Measurements from ENCODE around the gene KIR3DL2.
"Not testable (repeated sequence)": the region's sequence is repeated elsewhere in the genome, so short reads cannot be mapped to it uniquely, and the experiment has no call there.

KIR3DL2 gene

DNA sequence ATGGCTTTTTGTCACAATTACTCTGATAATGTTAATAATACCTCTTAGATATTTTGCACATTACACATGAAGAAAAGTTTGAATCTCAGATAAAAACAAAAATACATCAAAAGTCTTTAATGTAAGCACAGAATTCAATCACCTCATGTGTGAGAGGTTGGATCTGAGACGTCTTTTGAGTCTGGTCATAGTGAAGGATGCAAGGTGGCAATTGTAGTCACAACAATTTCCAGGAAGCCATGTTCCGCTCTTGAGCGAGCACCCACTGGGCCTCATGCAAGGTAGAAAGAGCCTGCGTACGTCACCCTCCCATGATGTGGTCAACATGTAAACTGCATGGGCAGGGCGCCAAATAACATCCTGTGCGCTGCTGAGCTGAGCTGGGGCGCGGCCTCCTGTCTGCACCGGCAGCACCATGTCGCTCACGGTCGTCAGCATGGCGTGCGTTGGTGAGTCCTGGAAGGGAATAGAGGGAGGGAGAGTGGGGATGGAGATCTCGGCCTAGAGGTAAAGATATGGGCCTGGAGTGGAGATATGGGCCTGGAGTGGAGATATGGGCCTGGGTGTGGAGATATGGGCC is at the start of gene KIR3DL2:
KIR3DL2 (plus strand) TSS at position 383 of the 580 bp plus-strand sequence; CDS start at position 416, 33 bp downstream.
- in situ Hi-C loops (cut with HindIII; ENCODE audit: low pct_ligation_motif_present, low pct_unique_long_range_greater_than_20kb, low sequenced_read_pairs); DNase-seq: not testable (repeated sequence)

DNA sequence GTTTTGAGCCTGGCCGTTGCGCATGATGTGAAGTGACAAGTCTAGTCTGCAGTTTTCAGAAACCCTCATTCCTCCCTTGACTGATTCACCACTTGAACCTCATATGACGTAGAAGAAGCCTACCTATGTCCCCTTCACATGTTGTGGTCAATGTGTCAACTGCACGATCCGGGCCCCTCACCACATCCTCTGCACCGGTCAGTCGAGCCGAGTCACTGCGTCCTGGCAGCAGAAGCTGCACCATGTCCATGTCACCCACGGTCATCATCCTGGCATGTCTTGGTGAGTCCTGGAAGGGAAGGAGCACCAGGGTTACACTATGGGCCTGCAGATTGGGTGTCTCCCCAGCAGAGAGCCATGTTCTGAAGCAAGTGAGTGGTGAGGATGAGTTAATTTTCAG is 46.8 kb upstream of the KIR3DL2 start, which contains the start of gene KIR2DL4:
KIR2DL4 (plus strand) TSS at position 201 of the 400 bp plus-strand sequence; CDS start at position 243, 42 bp downstream.
- DNase-seq: no peak
- in situ Hi-C loops (cut with HindIII; ENCODE audit: low pct_ligation_motif_present, low pct_unique_long_range_greater_than_20kb, low sequenced_read_pairs): no loop called here

DNA sequence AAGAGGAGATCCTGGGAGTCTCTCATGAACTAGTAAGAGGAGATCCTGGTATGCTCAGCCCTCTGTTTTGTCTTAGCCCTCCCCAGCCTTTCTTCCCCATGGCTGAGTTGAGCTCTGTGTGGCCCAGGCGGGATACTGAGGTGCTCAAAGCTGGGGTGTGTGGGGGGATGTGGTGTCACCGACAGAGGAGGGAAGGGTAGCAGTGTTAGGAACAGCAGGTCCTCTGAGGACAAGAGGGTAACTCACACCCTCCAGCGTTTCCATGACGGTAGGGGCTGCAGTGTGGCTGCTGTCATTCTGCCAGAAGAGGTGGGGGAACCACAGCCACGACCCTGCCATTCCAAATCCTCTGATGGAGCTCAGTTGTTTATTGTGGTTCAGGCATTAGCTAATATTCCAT is 46.1 kb upstream of the KIR3DL2 start:
- DNase-seq: no peak
- in situ Hi-C loops (cut with HindIII; ENCODE audit: low pct_ligation_motif_present, low pct_unique_long_range_greater_than_20kb, low sequenced_read_pairs): no loop called here

DNA sequence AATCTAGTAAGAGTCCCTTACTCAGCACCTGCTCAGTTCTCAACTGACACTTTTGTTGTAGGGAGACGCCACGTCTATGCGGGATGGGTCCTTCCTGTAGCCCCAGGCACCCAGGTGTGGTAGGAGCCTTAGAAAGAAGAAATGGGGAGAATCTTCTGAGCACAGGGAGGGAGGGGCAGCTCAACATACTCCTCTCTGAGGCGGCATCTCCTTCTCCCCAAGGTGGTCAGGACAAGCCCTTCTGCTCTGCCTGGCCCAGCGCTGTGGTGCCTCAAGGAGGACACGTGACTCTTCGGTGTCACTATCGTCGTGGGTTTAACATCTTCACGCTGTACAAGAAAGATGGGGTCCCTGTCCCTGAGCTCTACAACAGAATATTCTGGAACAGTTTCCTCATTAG is 45.7 kb upstream of the KIR3DL2 start:
- in situ Hi-C loops (cut with HindIII; ENCODE audit: low pct_ligation_motif_present, low pct_unique_long_range_greater_than_20kb, low sequenced_read_pairs): no loop called here
- DNase-seq: no peak

DNA sequence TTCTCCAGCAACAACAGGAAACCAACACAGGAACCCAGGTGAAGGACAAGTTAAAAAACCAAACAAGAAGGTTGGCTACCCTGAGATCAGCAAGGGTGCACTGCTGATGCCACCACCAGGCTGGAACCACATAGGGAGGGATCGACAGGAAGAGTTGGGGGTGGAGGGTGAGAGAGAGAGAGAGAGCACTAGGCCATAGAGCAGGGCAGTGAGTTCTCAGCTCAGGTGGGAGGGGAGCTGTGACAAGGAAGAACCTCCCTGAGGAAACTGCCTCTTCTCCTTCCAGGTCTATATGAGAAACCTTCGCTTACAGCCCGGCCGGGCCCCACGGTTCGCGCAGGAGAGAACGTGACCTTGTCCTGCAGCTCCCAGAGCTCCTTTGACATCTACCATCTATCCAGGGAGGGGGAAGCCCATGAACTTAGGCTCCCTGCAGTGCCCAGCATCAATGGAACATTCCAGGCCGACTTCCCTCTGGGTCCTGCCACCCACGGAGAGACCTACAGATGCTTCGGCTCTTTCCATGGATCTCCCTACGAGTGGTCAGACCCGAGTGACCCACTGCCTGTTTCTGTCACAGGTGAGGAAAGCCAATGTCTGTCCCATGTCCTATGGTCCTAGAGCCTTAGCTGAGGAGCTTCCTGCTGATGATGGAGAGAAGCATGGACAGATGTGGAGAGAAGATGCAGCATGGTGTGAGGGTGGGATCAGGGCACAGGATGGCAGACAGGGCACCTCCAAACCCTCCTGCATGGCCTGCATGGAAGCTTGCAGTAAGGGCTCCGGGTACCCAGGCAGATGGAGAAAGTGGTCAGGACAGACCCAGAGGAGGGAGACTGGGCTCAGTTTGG is 44.4 kb upstream of the KIR3DL2 start:
- in situ Hi-C loops (cut with HindIII; ENCODE audit: low pct_ligation_motif_present, low pct_unique_long_range_greater_than_20kb, low sequenced_read_pairs): no loop called here
- no peak for DNase-seq

DNA sequence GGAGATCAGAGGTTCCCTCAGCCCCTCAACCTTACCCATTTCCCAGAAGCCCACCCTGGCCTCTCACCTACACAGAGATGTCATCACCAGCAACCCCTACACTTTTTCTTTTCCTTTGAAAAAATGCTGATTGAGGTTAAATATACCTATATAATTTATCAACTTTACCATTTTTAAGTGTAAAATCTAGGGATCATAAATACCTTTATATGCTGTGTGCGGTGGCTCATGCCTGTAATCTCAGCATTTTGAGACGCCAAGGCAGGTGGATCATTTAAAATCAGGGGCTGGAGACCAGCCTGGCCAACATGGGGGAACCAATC is 43.8 kb upstream of the KIR3DL2 start:
- in situ Hi-C loops (cut with HindIII; ENCODE audit: low pct_ligation_motif_present, low pct_unique_long_range_greater_than_20kb, low sequenced_read_pairs): no loop called here
- no peak for DNase-seq

DNA sequence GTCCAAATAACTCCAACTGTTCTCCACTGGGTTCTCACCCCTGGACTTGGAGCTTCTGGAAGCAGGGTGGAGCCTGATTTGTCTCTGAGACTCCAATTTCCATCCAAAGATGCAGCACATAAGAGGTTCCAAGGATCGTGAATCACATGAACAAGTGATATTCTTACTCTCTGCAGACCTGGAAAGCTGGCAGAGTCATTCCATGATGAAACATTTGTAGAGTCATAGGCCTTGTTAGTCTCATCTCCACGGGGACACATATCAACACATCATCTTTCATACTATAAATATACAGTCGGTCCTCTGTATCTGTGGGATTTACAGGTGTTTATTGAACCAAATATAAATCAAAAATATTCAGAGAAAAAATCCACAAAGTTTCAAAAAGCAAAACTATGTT is 35.7 kb upstream of the KIR3DL2 start:
- DNase-seq; in situ Hi-C loops (cut with HindIII; ENCODE audit: low pct_ligation_motif_present, low pct_unique_long_range_greater_than_20kb, low sequenced_read_pairs): not testable (repeated sequence)

DNA sequence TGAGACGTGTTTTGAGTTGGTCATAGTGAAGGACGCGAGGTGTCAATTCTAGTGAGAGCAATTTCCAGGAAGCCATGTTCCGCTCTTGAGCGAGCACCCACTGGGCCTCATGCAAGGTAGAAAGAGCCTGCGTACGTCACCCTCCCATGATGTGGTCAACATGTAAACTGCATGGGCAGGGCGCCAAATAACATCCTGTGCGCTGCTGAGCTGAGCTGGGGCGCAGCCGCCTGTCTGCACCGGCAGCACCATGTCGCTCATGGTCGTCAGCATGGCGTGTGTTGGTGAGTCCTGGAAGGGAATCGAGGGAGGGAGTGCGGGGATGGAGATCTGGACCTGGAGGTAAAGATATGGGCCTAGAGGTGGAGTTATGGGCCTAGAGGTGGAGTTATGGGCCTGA is 34.0 kb upstream of the KIR3DL2 start, which contains the start of gene KIR3DL1:
KIR3DL1 (plus strand) TSS at position 218 of the 400 bp plus-strand sequence.
- DNase-seq; in situ Hi-C loops (cut with HindIII; ENCODE audit: low pct_ligation_motif_present, low pct_unique_long_range_greater_than_20kb, low sequenced_read_pairs): not testable (repeated sequence)

DNA sequence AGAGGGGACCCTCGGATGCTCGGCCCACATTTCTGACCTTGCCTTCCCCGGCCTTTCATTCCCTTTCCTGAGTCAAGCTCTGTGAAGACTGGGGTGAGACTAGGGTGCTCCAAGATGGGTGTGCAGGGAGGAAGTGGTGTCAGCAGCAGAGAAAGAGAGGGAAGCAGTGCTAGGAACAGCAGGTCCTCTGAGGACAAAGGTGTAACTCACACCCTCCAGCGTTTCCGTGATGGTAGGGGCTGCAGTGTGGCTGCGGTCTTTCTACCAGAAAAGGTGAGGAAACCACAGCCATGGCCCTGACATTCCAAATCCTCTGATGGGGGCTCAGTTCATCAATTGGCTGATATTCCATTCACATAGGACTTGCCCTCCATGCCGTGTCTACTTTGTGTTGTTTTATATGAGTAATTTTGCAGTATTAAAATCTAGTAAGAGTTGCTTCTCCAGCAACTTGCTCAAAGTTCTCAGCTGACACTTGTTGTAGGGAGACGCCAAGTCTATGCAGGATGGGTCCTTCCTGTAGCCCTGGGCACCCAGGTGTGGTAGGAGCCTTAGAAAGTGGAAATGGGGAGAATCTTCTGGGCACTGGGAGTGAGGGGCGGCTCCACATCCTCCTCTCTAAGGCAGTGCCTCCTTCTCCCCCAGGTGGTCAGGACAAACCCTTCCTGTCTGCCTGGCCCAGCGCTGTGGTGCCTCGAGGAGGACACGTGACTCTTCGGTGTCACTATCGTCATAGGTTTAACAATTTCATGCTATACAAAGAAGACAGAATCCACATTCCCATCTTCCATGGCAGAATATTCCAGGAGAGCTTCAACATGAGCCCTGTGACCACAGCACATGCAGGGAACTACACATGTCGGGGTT is 32.3 kb upstream of the KIR3DL2 start:
- in situ Hi-C loops (cut with HindIII; ENCODE audit: low pct_ligation_motif_present, low pct_unique_long_range_greater_than_20kb, low sequenced_read_pairs): no loop called here
- DNase-seq: no peak

DNA sequence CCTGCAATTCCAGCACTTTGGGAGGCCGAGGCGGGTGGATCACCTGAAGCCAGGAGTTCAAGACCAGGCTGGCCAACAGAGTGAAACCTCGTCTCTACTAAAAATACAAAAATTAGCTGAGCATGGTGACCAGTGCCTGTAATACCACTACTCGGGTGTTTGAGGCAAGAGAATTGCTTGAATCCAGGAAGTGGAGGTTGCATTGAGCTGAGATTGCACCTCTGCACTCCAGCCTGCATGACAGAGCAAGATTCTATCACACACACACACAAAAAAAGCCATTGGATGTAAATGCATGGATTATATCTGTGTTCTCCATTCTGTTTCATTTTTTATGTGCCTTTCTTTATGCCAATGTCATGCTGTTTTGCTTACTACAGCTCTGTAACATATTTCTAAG is 25.8 kb upstream of the KIR3DL2 start:
- DNase-seq; in situ Hi-C loops (cut with HindIII; ENCODE audit: low pct_ligation_motif_present, low pct_unique_long_range_greater_than_20kb, low sequenced_read_pairs): not testable (repeated sequence)

DNA sequence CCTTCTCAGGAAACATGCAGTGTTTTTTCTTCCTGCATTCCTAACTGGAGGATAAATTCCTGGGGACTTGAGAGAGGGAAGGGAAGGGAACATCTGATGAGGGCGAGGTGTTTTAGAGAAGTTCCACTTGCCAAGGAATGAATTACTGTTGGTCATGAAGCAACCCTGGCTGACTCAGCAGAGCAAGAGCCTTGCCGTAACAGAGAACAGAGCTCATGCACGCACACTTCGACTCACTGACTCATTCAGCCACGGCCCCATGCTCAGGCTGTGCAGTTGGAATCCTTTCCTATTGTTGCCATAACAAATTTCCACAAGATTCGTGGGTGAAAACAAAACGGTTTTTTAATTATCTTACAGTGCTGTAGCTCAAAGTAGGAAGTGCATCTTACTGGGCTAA is 24.9 kb upstream of the KIR3DL2 start:
- DNase-seq; in situ Hi-C loops (cut with HindIII; ENCODE audit: low pct_ligation_motif_present, low pct_unique_long_range_greater_than_20kb, low sequenced_read_pairs): not testable (repeated sequence)

DNA sequence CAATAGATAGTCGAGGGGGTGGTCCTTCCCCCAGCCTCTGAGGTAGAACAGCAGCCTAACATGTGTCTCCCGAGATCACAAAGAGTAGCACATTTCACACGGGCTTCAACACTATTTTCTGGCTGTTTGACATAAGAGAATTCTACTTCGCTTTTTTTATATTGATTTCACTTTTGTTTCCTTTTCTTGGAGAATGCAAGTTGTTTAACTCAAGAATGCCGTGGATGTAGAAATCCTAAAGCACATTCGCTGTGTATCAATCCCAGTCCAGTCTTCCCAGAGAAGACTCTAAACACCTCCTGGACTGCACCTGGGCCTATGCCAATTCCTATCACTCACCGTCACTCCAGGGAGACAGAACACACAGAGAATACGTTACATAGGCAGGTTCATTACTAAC is 22.2 kb upstream of the KIR3DL2 start:
- in situ Hi-C loops (cut with HindIII; ENCODE audit: low pct_ligation_motif_present, low pct_unique_long_range_greater_than_20kb, low sequenced_read_pairs); DNase-seq: not testable (repeated sequence)

DNA sequence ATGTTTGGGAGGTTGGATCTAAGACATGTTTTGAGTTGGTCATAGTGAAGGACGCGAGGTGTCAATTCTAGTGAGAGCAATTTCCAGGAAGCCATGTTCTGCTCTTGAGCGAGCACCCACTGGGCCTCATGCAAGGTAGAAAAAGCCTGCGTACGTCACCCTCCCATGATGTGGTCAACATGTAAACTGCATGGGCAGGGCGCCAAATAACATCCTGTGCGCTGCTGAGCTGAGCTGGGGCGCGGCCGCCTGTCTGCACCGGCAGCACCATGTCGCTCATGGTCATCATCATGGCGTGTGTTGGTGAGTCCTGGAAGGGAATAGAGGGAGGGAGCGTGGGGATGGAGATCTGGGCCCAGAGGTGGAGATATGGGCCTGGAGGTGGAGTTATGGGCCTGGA is 17.7 kb upstream of the KIR3DL2 start, which contains the start of gene KIR2DS4:
KIR2DS4 (plus strand) TSS at position 181 of the 400 bp plus-strand sequence.
- DNase-seq; in situ Hi-C loops (cut with HindIII; ENCODE audit: low pct_ligation_motif_present, low pct_unique_long_range_greater_than_20kb, low sequenced_read_pairs): not testable (repeated sequence)

DNA sequence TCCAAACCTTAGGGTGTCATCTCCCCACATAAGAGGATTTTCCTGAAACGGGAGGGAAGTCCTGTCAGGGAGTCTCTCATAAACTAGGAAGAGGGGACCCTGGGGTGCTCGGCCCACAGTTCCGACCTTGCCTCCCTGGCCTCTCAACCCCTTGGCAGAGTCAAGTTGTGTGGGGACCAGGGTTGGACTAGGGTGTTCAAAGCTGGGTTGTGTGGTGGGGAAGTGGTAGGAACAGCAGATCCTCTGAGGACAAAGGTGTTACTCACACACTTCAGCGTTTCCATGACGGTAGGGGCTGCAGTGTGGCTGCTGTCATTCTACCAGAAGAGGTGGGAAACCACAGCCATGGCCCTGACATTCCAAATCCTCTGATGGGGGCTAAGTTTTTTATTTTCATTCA is 15.1 kb upstream of the KIR3DL2 start:
- DNase-seq; in situ Hi-C loops (cut with HindIII; ENCODE audit: low pct_ligation_motif_present, low pct_unique_long_range_greater_than_20kb, low sequenced_read_pairs): not testable (repeated sequence)

DNA sequence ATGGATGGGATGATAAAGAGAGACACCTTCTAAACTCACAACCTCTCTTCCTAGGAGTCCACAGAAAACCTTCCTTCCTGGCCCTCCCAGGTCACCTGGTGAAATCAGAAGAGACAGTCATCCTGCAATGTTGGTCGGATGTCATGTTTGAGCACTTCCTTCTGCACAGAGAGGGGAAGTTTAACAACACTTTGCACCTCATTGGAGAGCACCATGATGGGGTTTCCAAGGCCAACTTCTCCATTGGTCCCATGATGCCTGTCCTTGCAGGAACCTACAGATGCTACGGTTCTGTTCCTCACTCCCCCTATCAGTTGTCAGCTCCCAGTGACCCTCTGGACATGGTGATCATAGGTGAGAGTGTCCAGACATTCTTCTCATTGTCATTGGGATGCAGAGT is 12.7 kb upstream of the KIR3DL2 start:
- DNase-seq; in situ Hi-C loops (cut with HindIII; ENCODE audit: low pct_ligation_motif_present, low pct_unique_long_range_greater_than_20kb, low sequenced_read_pairs): not testable (repeated sequence)

DNA sequence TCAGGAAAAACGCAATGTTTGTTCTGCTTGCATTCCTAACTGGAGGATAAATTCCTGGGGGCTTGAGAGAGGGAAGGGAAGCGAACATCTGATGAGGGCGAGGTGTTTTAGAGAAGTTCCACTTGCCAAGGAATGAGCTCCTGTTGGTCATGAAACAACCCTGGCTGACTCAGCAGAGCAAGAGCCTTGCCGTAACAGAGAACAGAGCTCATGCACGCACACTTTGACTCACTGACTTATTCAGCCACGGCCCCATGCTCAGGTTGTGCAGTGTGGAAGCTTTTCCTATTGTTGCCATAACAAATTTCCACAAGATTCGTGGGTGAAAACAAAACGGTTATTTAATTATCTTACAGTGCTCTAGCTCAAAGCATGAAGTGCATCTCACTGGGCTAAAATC is 7.1 kb upstream of the KIR3DL2 start:
- DNase-seq; in situ Hi-C loops (cut with HindIII; ENCODE audit: low pct_ligation_motif_present, low pct_unique_long_range_greater_than_20kb, low sequenced_read_pairs): not testable (repeated sequence)

DNA sequence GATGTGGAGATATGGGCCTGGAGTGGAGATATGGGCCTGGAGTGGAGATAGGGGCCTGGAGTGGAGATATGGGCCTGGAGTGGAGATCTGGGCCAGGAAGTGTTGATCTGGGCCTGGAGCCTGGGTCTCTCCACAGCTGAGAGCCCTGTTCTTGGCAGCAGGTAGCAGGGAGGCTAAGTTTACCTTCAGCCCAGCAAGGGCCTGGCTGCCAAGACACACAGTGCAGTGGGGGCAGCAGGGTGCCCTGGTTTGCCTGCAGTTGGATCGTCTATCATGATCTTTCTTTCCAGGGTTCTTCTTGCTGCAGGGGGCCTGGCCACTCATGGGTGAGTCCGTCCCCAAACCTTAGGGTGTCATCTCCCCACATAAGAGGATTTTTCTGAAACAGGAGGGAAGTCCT is 687 bp downstream of the KIR3DL2 start:
- DNase-seq: no peak
- in situ Hi-C loops (cut with HindIII; ENCODE audit: low pct_ligation_motif_present, low pct_unique_long_range_greater_than_20kb, low sequenced_read_pairs): no loop called here

DNA sequence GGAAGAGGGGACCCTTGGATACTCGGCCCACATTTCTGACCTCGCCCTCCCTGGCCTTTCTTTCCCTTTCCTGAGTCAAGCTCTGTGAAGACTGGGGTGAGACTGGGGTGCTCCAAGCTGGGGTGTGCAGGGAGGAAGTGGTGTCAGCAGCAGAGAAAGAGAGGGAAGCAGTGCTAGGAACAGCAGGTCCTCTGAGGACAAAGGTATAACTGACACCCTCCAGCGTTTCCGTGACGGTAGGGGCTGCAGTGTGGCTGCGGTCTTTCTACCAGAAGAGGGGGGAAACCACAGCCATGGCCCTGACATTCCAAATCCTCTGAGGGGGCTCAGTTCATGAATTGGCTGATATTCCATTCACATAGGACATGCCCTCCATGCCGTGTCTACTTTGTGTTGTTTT is 1.1 kb downstream of the KIR3DL2 start:
- DNase-seq: no peak
- in situ Hi-C loops (cut with HindIII; ENCODE audit: low pct_ligation_motif_present, low pct_unique_long_range_greater_than_20kb, low sequenced_read_pairs): no loop called here

DNA sequence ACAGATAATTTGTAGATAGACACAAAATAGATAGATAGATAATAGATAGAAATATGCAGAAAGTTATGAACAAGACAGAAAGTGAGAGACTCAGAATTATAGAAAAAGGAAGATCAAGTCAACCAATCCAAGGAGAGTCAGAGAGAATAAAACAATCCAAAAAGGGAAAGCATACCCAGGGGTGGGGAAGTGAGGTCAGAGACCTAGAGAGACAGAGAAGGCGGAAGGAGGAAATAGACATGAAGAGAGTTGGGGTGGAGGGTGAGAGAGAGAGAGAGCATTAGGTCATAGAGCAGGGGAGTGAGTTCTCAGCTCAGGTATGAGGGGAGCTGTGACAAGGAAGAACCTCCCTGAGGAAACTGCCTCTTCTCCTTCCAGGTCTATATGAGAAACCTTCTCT is 5.0 kb downstream of the KIR3DL2 start:
- DNase-seq; in situ Hi-C loops (cut with HindIII; ENCODE audit: low pct_ligation_motif_present, low pct_unique_long_range_greater_than_20kb, low sequenced_read_pairs): not testable (repeated sequence)
